SK-N-SH (cell line): ENCODE measurements around the gene CARD6. TPM values are rescaled to one million over a fixed set of nuclear protein-coding genes. Genes with fewer than 3 reads are reported as not detected.

ENCODE experiments used
- CTCF ChIA-PET: fragments of 300-600, 350-600 bp; formaldehyde crosslinking; extraction: SDS; loops from one replicate; lab custom pipeline; 2021; lab: Yijun Ruan, JAX
- POLR2A ChIA-PET: fragments of 350-600 bp; sonication (Branson Sonifier 250); formaldehyde crosslinking; extraction: SDS; loops from one replicate; lab custom pipeline; 2020; ENCODE audit warnings: antibody characterized with exemption, inconsistent platforms; lab: Yijun Ruan, JAX
- DNase-seq: peaks from one replicate; pipeline ENCODE4 v3.0.0; 2012
- H2AFZ ChIP-seq: fragments of 200-600 bp; sonication (generic); 2 replicates; pipeline ENCODE4 v1.8.1; 2016; ENCODE audit warnings: antibody characterized with exemption, mild to moderate bottlenecking, low read depth
- H3F3A ChIP-seq: fragments of 200-600 bp; sonication (generic); replicated peaks from 2 replicates; pipeline ENCODE3; 2016; ENCODE audit warnings: antibody characterized with exemption, mild to moderate bottlenecking; ENCODE audit not compliant: insufficient read depth
- H3K27ac ChIP-seq, 2 experiments: fragments of 200-500 bp in 1 of 2; fragments of 200-600 bp in 1 of 2; sonication (Bioruptor generic) in 1 of 2; sonication (generic), shearing (Covaris generic) in 1 of 2; 2 replicates each; pipeline versions ENCODE4 v1.5.1 to v1.6.1; 2014 to 2016; ENCODE audit warnings: low read depth in 2 of 2, inconsistent platforms in 1 of 2, low read length in 1 of 2, mild to moderate bottlenecking in 1 of 2, mixed read lengths in 1 of 2
- H3K27me3 ChIP-seq: fragments of 200-600 bp; sonication (generic), shearing (Covaris generic); 2 replicates; pipeline ENCODE4 v1.6.1; 2016; ENCODE audit warnings: mixed run types; ENCODE audit not compliant: insufficient read depth
- H3K36me3 ChIP-seq, 2 experiments: fragments of 200-500 bp in 1 of 2; fragments of 200-600 bp in 1 of 2; sonication (Bioruptor generic) in 1 of 2; sonication (generic) in 1 of 2; replicated peaks in 1 of 2; 2 replicates each; pipeline versions ENCODE3 to v1.5.1; 2014 to 2016; ENCODE audit warnings: low read length in 1 of 2, mild to moderate bottlenecking in 1 of 2; ENCODE audit not compliant: insufficient read depth in 2 of 2, control insufficient read depth in 1 of 2
- H3K4me1 ChIP-seq, 2 experiments: fragments of 200-500 bp in 1 of 2; fragments of 200-600 bp in 1 of 2; sonication (Bioruptor generic) in 1 of 2; sonication (generic), shearing (Covaris generic) in 1 of 2; 2 replicates each; pipeline versions ENCODE4 v1.5.1 to v1.6.1; 2014 to 2016; ENCODE audit warnings: low read depth in 1 of 2, low read length in 1 of 2, mixed run types in 1 of 2; ENCODE audit not compliant: insufficient read depth in 2 of 2, control insufficient read depth in 1 of 2
- H3K4me2 ChIP-seq: fragments of 200-600 bp; sonication (generic), shearing (Covaris generic); 2 replicates; pipeline ENCODE4 v1.6.1; 2017; ENCODE audit warnings: mixed run types
- H3K4me3 ChIP-seq, 2 experiments: fragments of 200-500 bp in 1 of 2; fragments of 200-600 bp in 1 of 2; sonication (Bioruptor generic) in 1 of 2; sonication (generic), shearing (Covaris generic) in 1 of 2; 2 replicates each; pipeline versions ENCODE4 v1.5.1 to v1.8.1; 2014 to 2016; ENCODE audit warnings: low read depth in 2 of 2, inconsistent platforms in 1 of 2, low read length in 1 of 2, mild to moderate bottlenecking in 1 of 2, mixed read lengths in 1 of 2, moderate library complexity in 1 of 2
- H3K79me2 ChIP-seq: fragments of 200-600 bp; sonication (generic); 2 replicates; pipeline ENCODE4 v1.8.1; 2017; ENCODE audit warnings: mild to moderate bottlenecking; ENCODE audit not compliant: insufficient read depth
- H3K9ac ChIP-seq: fragments of 200-600 bp; sonication (generic); 2 replicates; pipeline ENCODE4 v1.6.1; 2017; ENCODE audit warnings: mixed run types
- H3K9me2 ChIP-seq: fragments of 200-600 bp; sonication (generic); 2 replicates; pipeline ENCODE4 v1.6.1; 2017; ENCODE audit warnings: mixed run types
- H3K9me3 ChIP-seq: fragments of 200-600 bp; sonication (generic); 2 replicates; pipeline ENCODE4 v1.6.1; 2017; ENCODE audit warnings: mixed run types, mild to moderate bottlenecking, moderate library complexity
- H4K20me1 ChIP-seq: fragments of 200-600 bp; sonication (generic); 2 replicates; pipeline ENCODE4 v1.6.1; 2017; ENCODE audit warnings: mild to moderate bottlenecking, mixed run types; ENCODE audit not compliant: insufficient read depth
- CHD2 ChIP-seq: fragments of 150-350 bp; IDR thresholded peaks from 2 replicates; pipeline ENCODE4 v1.6.1; 2018; ENCODE audit warnings: low read length; ENCODE audit not compliant: partially characterized antibody
- ELF1 ChIP-seq: IDR thresholded peaks from 2 replicates; pipeline ENCODE4 v1.4.0; 2012
- FOSL2 ChIP-seq: IDR thresholded peaks from 2 replicates; pipeline ENCODE4 v1.4.0; 2012; ENCODE audit warnings: low read depth, mild to moderate bottlenecking, moderate library complexity, borderline replicate concordance
- GATA2 ChIP-seq: sonication (generic); formaldehyde crosslinking; IDR thresholded peaks from 2 replicates; pipeline ENCODE4 v1.5.0; 2020; ENCODE audit warnings: mild to moderate bottlenecking, missing genetic modification reagents
- NRF1 ChIP-seq: IDR thresholded peaks from 2 replicates; pipeline ENCODE4 v1.6.1; 2012; ENCODE audit warnings: low read depth, mild to moderate bottlenecking, low read length
- RFX5 ChIP-seq: IDR thresholded peaks from 2 replicates; pipeline ENCODE4 v1.6.1; 2012; ENCODE audit warnings: mild to moderate bottlenecking, improper control_type of control experiment, low read length
- SMC3 ChIP-seq: IDR thresholded peaks from 2 replicates; pipeline ENCODE4 v1.6.1; 2012; ENCODE audit warnings: low read depth, low read length, improper control_type of control experiment
- WGBS: methylation state at CpG from one replicate; pipeline ENCODE4 v1.1.6; 2017; ENCODE audit warnings: low lambda C conversion rate; 5-methylcytosine and 5-hydroxymethylcytosine counted together
- polyA plus RNA-seq, 3 experiments: library from polyadenylated mRNA; depleted of rRNA; stranded (reverse); fragments of >200 nt; gene quantifications; 2 replicates each; pipeline ENCODE4 v1.2.3, GENCODE V29; 2012
- TF ChIP-seq, protein P1 (sequence below): fragments of 200-600 bp; sonication (generic); IDR thresholded peaks from 2 replicates; pipeline ENCODE4 v1.6.1; 2017; ENCODE audit warnings: antibody characterized with exemption, mild to moderate bottlenecking, moderate library complexity
- TF ChIP-seq, protein P2 (sequence below): IDR thresholded peaks from 2 replicates; pipeline ENCODE4; 2012

Gene CARD6
- polyA plus RNA-seq, 1 of the 3 experiments (the other 2 are of a cell fraction): 0.03 TPM

DNA sequence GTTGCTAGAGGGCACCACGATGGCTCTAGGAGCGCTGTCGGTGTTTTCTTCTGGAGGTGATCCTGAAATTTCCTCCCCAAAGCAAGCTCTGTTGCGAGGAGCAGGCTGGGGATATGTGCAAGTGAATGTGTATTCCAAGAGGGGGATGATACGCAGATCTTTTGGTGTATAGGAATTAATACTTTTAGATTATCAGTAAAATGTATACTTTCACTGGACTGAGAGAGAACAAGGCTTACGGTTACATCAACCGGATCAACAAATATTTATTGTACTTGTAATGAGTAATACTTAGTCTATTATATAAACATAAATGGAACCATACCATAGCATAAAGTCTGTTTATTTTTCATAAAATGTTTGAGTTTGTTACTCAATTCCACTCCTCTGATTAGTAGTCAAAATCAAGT, 42.4 kb upstream of the CARD6 start:
- Histone ChIP-seq H3K36me3 (peaks cover 3 to 5% of the 10 kb centered on the region in 2 experiments), H3K27ac (peak overlapping the region; percentile 90 to 96), H3K9me2 (no peaks in the 10 kb centered on the region), H3K4me1 (peaks cover 4 to 11% of the 10 kb centered on the region in 2 experiments; a peak in 2 of 4 replicates), H3K9ac (peak overlapping the region; percentile 89), H3K4me2 (peak overlapping the region; percentile 83), H3K27me3 (no peaks in the 10 kb centered on the region), H3K4me3 (peak overlapping the region; percentile 89 to 93), H3K79me2 (peaks cover 45% of the 10 kb centered on the region), H4K20me1 (peaks cover 32% of the 10 kb centered on the region), H2AFZ (peak overlapping the region; percentile 97), H3F3A (peaks cover 22% of the 10 kb centered on the region), H3K9me3 (no peaks in the 10 kb centered on the region)
- DNase-seq: no peak
- ChIA-PET CTCF (interaction anchor here (0.6 to 1.5 kb wide), 4 partner anchors 31 to 86 kb away, joined by 3 to 8 read pairs (median 3); partner anchors contain the start of genes RPL37 and TTC33), POLR2A (interaction anchor here (0.6 to 2.2 kb wide), 5 partner anchors 17 to 36 kb away, joined by 3 to 23 read pairs (median 4); partner anchors contain the start of gene RPL37)
- 3% methylated on average over 7 of the region's 7 CpGs for WGBS
- TF ChIP-seq, protein P1, sequence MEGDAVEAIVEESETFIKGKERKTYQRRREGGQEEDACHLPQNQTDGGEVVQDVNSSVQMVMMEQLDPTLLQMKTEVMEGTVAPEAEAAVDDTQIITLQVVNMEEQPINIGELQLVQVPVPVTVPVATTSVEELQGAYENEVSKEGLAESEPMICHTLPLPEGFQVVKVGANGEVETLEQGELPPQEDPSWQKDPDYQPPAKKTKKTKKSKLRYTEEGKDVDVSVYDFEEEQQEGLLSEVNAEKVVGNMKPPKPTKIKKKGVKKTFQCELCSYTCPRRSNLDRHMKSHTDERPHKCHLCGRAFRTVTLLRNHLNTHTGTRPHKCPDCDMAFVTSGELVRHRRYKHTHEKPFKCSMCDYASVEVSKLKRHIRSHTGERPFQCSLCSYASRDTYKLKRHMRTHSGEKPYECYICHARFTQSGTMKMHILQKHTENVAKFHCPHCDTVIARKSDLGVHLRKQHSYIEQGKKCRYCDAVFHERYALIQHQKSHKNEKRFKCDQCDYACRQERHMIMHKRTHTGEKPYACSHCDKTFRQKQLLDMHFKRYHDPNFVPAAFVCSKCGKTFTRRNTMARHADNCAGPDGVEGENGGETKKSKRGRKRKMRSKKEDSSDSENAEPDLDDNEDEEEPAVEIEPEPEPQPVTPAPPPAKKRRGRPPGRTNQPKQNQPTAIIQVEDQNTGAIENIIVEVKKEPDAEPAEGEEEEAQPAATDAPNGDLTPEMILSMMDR: no peak
- peak; percentile 2 for TF ChIP-seq CHD2
- TF ChIP-seq, all 33 proteins: peak for 1

DNA sequence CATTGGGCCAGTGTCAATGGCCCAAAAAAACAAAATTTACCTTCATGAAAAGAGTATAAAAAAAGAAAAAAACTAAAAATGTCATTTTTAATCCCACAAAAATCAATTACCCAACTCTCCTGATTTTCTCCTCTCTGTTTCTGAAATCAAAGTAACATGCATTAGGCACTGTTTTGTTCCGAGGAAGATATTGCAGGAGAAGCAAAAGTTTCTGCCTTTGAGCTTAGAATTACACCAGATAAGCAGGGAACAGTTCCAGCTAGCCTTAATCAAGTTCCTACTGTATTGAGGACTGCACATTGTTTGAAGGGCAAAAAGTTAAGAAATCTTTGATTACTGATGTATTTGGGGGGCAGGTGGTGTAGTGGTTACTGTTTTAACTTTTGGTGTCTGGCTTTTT, 41.9 kb upstream of the CARD6 start:
- H3K27ac ChIP-seq: peak overlapping the region; percentile 90 to 96; a peak in 2 of 4 replicates
- no peak for DNase-seq

More for the DNA sequence above, 41.9 kb upstream of the CARD6 start:
- Histone ChIP-seq H3K4me1 (peaks cover 4 to 11% of the 10 kb centered on the region in 2 experiments; a peak in 2 of 4 replicates), H2AFZ (peak overlapping the region; percentile 97; the same call in 1 of the 2 replicates), H3K9me3 (no peaks in the 10 kb centered on the region), H3K36me3 (peaks cover 3 to 5% of the 10 kb centered on the region in 2 experiments), H3K4me3 (peak overlapping the region; percentile 89 to 93), H4K20me1 (peaks cover 28% of the 10 kb centered on the region), H3K4me2 (peak overlapping the region; percentile 83), H3K79me2 (peaks cover 41% of the 10 kb centered on the region), H3K9ac (peak overlapping the region; percentile 89), H3F3A (peaks cover 22% of the 10 kb centered on the region), H3K9me2 (no peaks in the 10 kb centered on the region), H3K27me3 (no peaks in the 10 kb centered on the region)
- CTCF ChIA-PET: interaction anchor here (0.6 to 1.1 kb wide), 2 partner anchors 36 to 86 kb away, joined by 3 read pairs; partner anchors contain the start of gene RPL37
- 16% methylated on average over 1 of the region's 1 CpG for WGBS
- TF ChIP-seq RFX5 (no peak), ELF1 (no peak), NRF1 (no peak), SMC3 (no peak), FOSL2 (no peak), GATA2 (no peak)
- TF ChIP-seq, protein P2, sequence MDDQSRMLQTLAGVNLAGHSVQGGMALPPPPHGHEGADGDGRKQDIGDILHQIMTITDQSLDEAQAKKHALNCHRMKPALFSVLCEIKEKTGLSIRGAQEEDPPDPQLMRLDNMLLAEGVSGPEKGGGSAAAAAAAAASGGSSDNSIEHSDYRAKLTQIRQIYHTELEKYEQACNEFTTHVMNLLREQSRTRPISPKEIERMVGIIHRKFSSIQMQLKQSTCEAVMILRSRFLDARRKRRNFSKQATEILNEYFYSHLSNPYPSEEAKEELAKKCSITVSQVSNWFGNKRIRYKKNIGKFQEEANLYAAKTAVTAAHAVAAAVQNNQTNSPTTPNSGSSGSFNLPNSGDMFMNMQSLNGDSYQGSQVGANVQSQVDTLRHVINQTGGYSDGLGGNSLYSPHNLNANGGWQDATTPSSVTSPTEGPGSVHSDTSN: no peak
- POLR2A ChIA-PET: interaction anchor here (0.6 to 2.2 kb wide), 4 partner anchors 16 to 36 kb away, joined by 4 to 23 read pairs (median 4); partner anchors contain the start of gene RPL37
